ENCODE results near the gene HSD17B4. TPM values are rescaled to one million over a fixed set of nuclear protein-coding genes. Genes with fewer than 3 reads are reported as not detected.
A peak's percentile ranks its signal among the peaks of the same experiment; 100 is the strongest.
"Not testable (repeated sequence)": the region's sequence is repeated elsewhere in the genome, so short reads cannot be mapped to it uniquely, and the experiment has no call there.

Gene HSD17B4
- total RNA-seq, 2 experiments from 2014 or later = 68.3 to 74.2 TPM

- H3K4me1 Mint-ChIP-seq = peaks cover 17% of the 10 kb centered on the region
- H3K27me3 Mint-ChIP-seq = no peaks in the 10 kb centered on the region
- H3K9me3 Mint-ChIP-seq = peaks cover 7% of the 10 kb centered on the region
- H3K4me3 Mint-ChIP-seq = peak overlapping the region; percentile 98
- H3K27ac Mint-ChIP-seq = no peak overlapping the region
- no peak for DNase-seq
- H3K36me3 Mint-ChIP-seq = peaks cover 2% of the 10 kb centered on the region
Measured at GRCh38 chr5:119451561-119451960, 736 bp upstream of the HSD17B4 start.

- H3K27me3 Mint-ChIP-seq = no peaks in the 10 kb centered on the region
- H3K4me1 Mint-ChIP-seq = peaks cover 17% of the 10 kb centered on the region
- peak overlapping the region; percentile 98 for H3K4me3 Mint-ChIP-seq
- DNase-seq = no peak
- H3K27ac Mint-ChIP-seq = peak overlapping the region; percentile 88
- peaks cover 7% of the 10 kb centered on the region for H3K9me3 Mint-ChIP-seq
- peaks cover 6% of the 10 kb centered on the region for H3K36me3 Mint-ChIP-seq
Measured at GRCh38 chr5:119452060-119452372, 281 bp upstream of the HSD17B4 start.

GRCh38 chr5:119453040-119453373 is 710 bp downstream of the HSD17B4 start:
- peak overlapping the region; percentile 98 for H3K4me3 Mint-ChIP-seq
- peaks cover 11% of the 10 kb centered on the region for H3K36me3 Mint-ChIP-seq
- peaks cover 7% of the 10 kb centered on the region for H3K9me3 Mint-ChIP-seq
- no peak for DNase-seq
- H3K27ac Mint-ChIP-seq = peak overlapping the region; percentile 88
- H3K27me3 Mint-ChIP-seq = no peaks in the 10 kb centered on the region
- peaks cover 18% of the 10 kb centered on the region for H3K4me1 Mint-ChIP-seq

- Mint-ChIP-seq H3K4me3 (no peak overlapping the region), H3K27me3 (no peaks in the 10 kb centered on the region), H3K27ac (no peak overlapping the region), H3K9me3 (peaks cover 7% of the 10 kb centered on the region), H3K4me1 (peaks cover 25% of the 10 kb centered on the region), H3K36me3 (peaks cover 14% of the 10 kb centered on the region)
- DNase-seq = no peak
Measured at GRCh38 chr5:119454171-119454570, 1.9 kb downstream of the HSD17B4 start.

- H3K27ac Mint-ChIP-seq = peak overlapping the region; percentile 67
- peaks cover 18% of the 10 kb centered on the region for H3K36me3 Mint-ChIP-seq
- H3K4me3 Mint-ChIP-seq = no peak overlapping the region
- no peaks in the 10 kb centered on the region for H3K27me3 Mint-ChIP-seq
- no peaks in the 10 kb centered on the region for H3K9me3 Mint-ChIP-seq
- DNase-seq = no peak
- peaks cover 15% of the 10 kb centered on the region for H3K4me1 Mint-ChIP-seq
Measured at GRCh38 chr5:119458911-119459632, 6.8 kb downstream of the HSD17B4 start.

GRCh38 chr5:119465640-119466039 is 13.3 kb downstream of the HSD17B4 start:
- Mint-ChIP-seq H3K4me1 (peaks cover 16% of the 10 kb centered on the region), H3K9me3 (peaks cover 22% of the 10 kb centered on the region), H3K36me3 (peaks cover 51% of the 10 kb centered on the region), H3K27me3 (no peaks in the 10 kb centered on the region), H3K4me3 (no peak overlapping the region), H3K27ac (no peak overlapping the region)
- no peak for DNase-seq

GRCh38 chr5:119468286-119468685 is 16.0 kb downstream of the HSD17B4 start:
- Mint-ChIP-seq H3K27ac (no peak overlapping the region), H3K4me3 (no peak overlapping the region), H3K27me3 (no peaks in the 10 kb centered on the region), H3K9me3 (peaks cover 22% of the 10 kb centered on the region), H3K36me3 (peaks cover 54% of the 10 kb centered on the region), H3K4me1 (peaks cover 18% of the 10 kb centered on the region)
- DNase-seq = no peak

- Mint-ChIP-seq H3K27ac (no peak overlapping the region), H3K27me3 (no peaks in the 10 kb centered on the region), H3K36me3 (peaks cover 46% of the 10 kb centered on the region), H3K4me1 (peaks cover 17% of the 10 kb centered on the region), H3K4me3 (no peak overlapping the region), H3K9me3 (peaks cover 21% of the 10 kb centered on the region)
- DNase-seq = no peak
Measured at GRCh38 chr5:119470105-119470763, 17.9 kb downstream of the HSD17B4 start.

- Mint-ChIP-seq H3K27ac (no peak overlapping the region), H3K9me3 (peaks cover 18% of the 10 kb centered on the region), H3K36me3 (peaks cover 40% of the 10 kb centered on the region), H3K4me1 (peaks cover 15% of the 10 kb centered on the region), H3K27me3 (no peaks in the 10 kb centered on the region), H3K4me3 (no peak overlapping the region)
- peak; percentile 8 for DNase-seq
Measured at GRCh38 chr5:119470851-119471451, 18.7 kb downstream of the HSD17B4 start.

GRCh38 chr5:119473241-119473640 is 20.9 kb downstream of the HSD17B4 start:
- Mint-ChIP-seq H3K4me1 (peaks cover 10% of the 10 kb centered on the region), H3K36me3 (peaks cover 27% of the 10 kb centered on the region), H3K27ac (no peak overlapping the region), H3K9me3 (peaks cover 7% of the 10 kb centered on the region), H3K27me3 (no peaks in the 10 kb centered on the region), H3K4me3 (no peak overlapping the region)
- DNase-seq = no peak

- no peak overlapping the region for H3K27ac Mint-ChIP-seq
- H3K4me1 Mint-ChIP-seq = no peaks in the 10 kb centered on the region
- no peak overlapping the region for H3K4me3 Mint-ChIP-seq
- no peaks in the 10 kb centered on the region for H3K27me3 Mint-ChIP-seq
- H3K9me3 Mint-ChIP-seq = no peaks in the 10 kb centered on the region
- peaks cover 9% of the 10 kb centered on the region for H3K36me3 Mint-ChIP-seq
- no peak for DNase-seq
Measured at GRCh38 chr5:119476341-119476740, 24.0 kb downstream of the HSD17B4 start.

- Mint-ChIP-seq H3K4me1 (no peaks in the 10 kb centered on the region), H3K27ac (no peak overlapping the region), H3K36me3 (peaks cover 13% of the 10 kb centered on the region), H3K27me3 (no peaks in the 10 kb centered on the region), H3K4me3 (no peak overlapping the region), H3K9me3 (no peaks in the 10 kb centered on the region)
- DNase-seq = no peak
Measured at GRCh38 chr5:119478781-119479180, 26.5 kb downstream of the HSD17B4 start.

- H3K4me3 Mint-ChIP-seq, H3K27ac Mint-ChIP-seq, H3K27me3 Mint-ChIP-seq, H3K4me1 Mint-ChIP-seq, H3K9me3 Mint-ChIP-seq, DNase-seq: not testable (repeated sequence)
- peaks cover 15% of the 10 kb centered on the region for H3K36me3 Mint-ChIP-seq
Measured at GRCh38 chr5:119480629-119481028, 28.3 kb downstream of the HSD17B4 start.

- Mint-ChIP-seq H3K27me3 (no peaks in the 10 kb centered on the region), H3K36me3 (peaks cover 15% of the 10 kb centered on the region), H3K27ac (no peak overlapping the region), H3K4me1 (no peaks in the 10 kb centered on the region), H3K9me3 (no peaks in the 10 kb centered on the region), H3K4me3 (no peak overlapping the region)
- no peak for DNase-seq
Measured at GRCh38 chr5:119483155-119483554, 30.9 kb downstream of the HSD17B4 start.

GRCh38 chr5:119484884-119485283 is 32.6 kb downstream of the HSD17B4 start:
- H3K36me3 Mint-ChIP-seq = peaks cover 13% of the 10 kb centered on the region
- DNase-seq = no peak
- H3K27ac Mint-ChIP-seq = no peak overlapping the region
- H3K4me3 Mint-ChIP-seq = no peak overlapping the region
- no peaks in the 10 kb centered on the region for H3K27me3 Mint-ChIP-seq
- no peaks in the 10 kb centered on the region for H3K9me3 Mint-ChIP-seq
- H3K4me1 Mint-ChIP-seq = no peaks in the 10 kb centered on the region

All from activated naive CD8-positive, alpha-beta T cell treated with anti-CD3 and anti-CD28 coated beads for 36 hours (primary cell).